ENCODE measurements around the gene MVB12B.

DNA sequence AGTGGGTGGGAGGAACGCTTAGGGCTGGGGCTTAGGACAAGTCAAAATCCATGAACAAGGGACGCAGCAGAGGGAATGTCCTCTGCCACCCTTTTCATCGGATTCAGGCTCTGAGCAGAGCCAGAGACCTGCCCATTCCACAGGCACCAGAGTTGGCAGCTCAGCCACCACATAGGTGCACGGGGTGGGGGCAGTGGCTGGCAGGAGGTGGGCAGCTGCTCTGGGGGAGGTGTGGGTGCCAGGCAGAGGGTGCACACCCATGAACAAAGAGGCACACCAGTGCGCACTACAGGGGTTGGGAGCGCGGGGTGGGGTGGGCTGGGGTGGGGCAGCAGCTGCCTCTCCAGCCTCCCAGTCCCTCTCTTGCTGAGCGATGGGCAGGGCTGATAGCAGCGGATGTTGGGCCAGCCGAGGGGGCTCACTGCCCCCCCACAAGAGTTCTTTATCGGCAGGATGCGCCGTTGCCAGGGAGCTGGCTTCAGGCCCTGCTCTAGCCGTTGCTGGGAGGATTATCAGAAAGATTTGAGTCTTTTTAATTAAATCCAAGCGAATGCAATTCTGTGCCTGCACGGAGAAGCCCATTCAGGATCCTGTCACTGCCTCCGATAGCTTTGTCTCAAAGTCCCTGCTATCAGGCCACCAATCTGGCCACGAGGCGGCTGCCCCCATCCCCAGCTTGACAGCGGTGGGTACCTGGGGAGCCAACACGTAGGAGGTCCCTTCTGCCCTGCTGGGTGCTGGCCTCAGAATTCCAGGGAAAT lies 222.8 kb downstream of the MVB12B start:
- TF ChIP-seq, protein P1, sequence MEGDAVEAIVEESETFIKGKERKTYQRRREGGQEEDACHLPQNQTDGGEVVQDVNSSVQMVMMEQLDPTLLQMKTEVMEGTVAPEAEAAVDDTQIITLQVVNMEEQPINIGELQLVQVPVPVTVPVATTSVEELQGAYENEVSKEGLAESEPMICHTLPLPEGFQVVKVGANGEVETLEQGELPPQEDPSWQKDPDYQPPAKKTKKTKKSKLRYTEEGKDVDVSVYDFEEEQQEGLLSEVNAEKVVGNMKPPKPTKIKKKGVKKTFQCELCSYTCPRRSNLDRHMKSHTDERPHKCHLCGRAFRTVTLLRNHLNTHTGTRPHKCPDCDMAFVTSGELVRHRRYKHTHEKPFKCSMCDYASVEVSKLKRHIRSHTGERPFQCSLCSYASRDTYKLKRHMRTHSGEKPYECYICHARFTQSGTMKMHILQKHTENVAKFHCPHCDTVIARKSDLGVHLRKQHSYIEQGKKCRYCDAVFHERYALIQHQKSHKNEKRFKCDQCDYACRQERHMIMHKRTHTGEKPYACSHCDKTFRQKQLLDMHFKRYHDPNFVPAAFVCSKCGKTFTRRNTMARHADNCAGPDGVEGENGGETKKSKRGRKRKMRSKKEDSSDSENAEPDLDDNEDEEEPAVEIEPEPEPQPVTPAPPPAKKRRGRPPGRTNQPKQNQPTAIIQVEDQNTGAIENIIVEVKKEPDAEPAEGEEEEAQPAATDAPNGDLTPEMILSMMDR (IDR thresholded peaks at IDR 0.05) = no peak
- TF ChIP-seq POLR2A (IDR thresholded peaks at IDR 0.05) = no peak
